Activated CD4-positive, alpha-beta T cell treated with anti-CD3 and anti-CD28 coated beads for 24 hours (primary cell): ENCODE results near the gene ANKRD52.
"Not testable (repeated sequence)": the region's sequence is repeated elsewhere in the genome, so short reads cannot be mapped to it uniquely, and the experiment has no call there.

Experiments
- DNase-seq, 2 donors: peaks; one replicate each; pipeline ENCODE4 v3.0.0-alpha.2; 2020; ENCODE audit warnings: low read depth in 2 of 2

Gene ANKRD52

GRCh38 chr12:56208006-56208405, 50.2 kb downstream of the ANKRD52 start:
- no peak for DNase-seq

DNA sequence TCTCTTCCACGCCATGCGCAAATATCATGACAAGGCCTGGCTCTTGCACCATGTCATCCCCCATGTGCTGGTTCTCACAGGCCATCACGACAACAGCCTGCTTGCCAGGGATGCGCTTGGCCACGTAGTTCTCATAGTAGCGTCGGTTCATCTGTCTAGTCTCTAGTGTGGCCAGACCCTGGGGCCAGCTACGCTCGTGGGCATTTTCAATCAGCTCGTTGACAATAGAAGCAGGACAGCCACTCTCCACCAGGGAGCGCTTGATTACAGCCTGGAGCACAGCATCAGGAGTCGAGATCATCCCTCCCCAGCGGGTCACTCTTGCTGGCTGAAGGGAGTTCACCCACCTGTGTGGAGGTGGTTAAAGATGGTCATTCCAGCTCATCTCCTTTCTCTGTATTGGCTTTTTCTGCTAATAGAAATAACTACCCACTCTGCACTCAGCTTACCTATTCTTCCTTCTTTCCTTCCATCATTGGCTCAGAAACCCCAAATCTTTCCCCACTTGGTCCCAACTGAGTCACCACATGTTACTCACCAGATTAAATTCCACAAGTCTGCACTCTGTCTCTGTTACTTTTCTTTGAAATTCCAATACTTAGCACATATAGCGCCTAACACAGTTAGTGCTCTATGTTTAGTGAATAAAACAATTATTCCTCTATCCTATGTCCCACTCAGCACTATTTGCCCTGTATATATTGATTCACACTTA, 51.6 kb downstream of the ANKRD52 start:
- DNase-seq = no peak

- DNase-seq = no peak
Measured at GRCh38 chr12:56205445-56205844, 52.7 kb downstream of the ANKRD52 start.

- DNase-seq = no peak
Measured at GRCh38 chr12:56204275-56204674, 53.9 kb downstream of the ANKRD52 start.

- no peak for DNase-seq
Measured at GRCh38 chr12:56202838-56203237, 55.3 kb downstream of the ANKRD52 start.

- no peak for DNase-seq
Measured at GRCh38 chr12:56202366-56202765, 55.8 kb downstream of the ANKRD52 start.

DNA sequence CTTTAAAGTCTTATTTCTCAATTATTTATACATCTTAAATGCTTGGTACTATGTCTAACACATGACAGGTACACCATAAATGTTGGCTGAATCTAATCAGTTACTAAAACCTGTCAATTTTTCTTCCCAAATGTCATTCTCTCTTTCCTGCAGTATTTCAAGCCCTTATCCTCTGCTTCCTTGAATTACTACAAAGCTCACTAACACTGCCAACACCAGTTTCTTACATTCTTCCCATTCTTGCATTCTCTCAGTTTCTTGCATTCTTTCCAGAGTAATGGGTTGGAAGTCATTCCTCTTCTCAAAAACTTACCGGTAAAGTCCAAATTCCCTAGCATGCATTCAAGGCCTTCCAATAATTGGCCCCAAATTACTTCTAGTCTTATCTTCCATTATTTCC, 59.3 kb downstream of the ANKRD52 start:
- DNase-seq = no peak

GRCh38 chr12:56197921-56198635, 60.1 kb downstream of the ANKRD52 start:
- DNase-seq = no peak

DNA sequence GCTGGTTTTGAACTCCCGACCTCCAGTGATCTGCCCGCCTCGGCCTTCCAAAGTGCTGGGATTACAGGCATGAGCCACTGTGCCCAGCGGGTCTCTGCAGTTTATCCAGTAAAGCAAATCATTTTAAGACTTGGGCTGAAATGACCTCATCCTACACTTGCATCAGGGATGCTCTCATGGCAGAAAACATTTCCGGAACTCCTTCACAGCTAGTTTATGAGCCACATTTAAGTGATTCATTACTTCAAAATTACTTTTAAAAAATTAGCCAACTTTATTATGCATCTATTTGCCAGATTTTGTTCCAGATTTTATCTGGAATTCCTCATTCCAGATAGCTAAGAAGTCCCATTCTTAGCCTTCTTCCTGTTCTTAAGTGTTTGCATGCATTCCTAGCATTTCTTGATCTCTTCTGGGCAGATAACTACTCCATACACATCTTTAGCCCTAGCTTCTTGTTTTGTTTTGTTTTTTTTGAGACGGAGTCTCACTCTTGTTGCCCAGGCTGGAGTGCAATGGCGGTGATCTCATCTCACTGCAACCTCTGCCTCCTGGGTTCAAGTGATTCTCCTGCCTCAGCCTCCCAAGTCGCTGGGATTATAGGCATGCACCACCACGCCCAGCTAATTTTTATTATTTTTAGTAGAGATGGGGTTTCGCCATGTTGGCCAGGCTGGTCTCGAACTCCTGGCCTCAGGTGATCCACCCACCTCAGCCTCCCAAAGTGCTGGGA, 61.2 kb downstream of the ANKRD52 start:
- not testable (repeated sequence) for DNase-seq

DNA sequence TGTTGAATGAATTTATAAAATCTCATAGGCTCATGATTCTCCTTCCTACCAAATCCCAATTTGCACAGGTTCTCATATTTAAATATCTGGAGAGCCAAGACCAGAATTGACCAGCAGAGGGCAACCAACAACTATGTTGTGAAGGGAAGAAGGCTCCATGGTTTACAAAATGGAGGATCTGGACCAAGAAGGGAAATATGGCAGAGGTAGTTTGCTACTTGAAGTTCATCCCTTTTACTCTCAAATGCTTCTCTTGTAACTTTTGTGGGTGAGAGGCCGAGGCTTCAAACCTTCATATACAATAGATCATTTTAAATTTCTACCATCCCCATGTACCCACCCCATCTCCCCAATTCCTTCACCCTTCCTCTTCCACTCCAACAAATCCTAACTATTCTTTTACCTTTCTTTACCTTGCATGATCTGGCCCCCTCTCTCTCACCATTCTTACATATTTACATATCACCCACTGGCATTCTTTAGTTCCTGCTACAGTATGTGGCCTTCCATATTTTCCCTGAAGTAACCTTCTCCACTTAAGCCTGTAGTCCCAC, 65.1 kb downstream of the ANKRD52 start:
- DNase-seq = peak; percentile 62 to 74

DNA sequence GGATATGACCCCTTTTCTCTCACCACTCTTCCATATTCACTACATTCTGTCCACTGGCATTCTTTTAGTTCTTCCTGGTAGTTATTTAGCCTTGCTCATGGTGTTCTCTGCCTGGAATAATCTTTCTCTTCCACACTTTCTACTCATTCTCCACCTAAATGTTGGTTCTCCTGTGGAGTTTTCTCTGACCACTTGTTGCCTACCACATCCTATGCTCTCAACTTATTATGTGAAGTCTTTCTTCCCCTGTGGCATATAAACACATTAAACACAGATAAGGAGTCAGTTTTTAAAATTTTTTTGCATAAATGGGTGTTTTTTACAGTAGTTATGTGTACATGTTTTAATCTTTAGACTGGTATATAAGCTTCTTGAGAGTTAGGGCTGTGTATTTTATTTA, 65.6 kb downstream of the ANKRD52 start:
- no peak for DNase-seq

DNA sequence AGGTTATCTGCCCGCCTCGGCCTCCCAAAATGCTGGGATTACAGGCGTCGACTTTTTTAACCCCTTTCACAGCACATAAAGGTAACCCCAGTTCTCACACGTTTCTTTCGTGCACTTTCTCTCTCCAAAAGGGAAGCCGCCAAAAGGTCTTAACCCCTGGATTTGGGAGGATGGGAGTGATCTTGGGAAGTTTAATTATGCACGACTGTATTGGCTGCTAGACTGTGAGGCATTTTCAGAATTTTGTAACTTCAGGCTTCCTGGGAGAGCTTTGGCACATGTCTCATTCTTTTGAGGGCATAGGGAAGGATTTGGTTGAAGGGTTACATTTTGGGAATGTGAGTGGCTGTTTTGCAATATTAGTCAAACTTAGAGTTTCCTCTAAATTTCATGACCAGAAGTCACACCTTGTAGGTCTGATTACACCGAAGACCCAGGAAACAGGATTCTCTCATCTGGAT, 67.5 kb downstream of the ANKRD52 start:
- DNase-seq = no peak

DNA sequence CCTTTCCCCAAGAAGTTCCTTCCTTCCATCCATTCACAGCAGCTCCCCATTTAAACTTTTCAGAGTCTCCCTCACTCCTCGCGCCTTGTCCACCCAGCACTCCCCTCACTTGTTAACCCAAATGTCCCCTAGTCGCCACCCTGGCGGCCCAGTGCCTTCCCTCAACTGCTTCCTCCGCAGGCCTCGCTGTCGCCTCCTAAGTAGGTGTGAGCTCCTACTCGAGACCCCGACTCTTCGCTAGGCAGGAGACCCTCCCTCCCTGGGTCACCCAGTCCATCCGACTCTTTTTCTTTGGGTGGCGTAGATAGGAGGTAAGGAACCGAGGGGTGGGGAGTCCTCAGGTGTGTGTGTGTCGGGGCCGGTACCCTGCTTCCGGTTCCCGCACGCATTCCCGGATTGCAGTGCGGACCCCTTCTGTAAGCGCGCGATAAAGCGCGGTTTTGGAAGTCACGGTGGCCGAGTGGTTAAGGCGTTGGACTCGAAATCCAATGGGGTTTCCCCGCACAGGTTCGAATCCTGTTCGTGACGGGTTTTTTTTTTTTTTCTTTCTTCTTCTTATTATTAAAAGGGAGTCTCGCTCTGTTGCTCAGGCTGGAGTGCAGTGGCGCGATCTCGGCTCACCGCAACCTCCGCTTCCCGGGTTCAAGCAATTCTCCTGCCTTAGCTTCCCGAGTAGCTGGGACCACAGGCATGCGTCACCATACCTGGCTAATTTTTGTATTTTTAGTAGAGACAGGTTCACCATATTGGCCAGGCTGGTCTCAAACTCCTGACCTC, 68.1 kb downstream of the ANKRD52 start:
- DNase-seq = peak; percentile 87

DNA sequence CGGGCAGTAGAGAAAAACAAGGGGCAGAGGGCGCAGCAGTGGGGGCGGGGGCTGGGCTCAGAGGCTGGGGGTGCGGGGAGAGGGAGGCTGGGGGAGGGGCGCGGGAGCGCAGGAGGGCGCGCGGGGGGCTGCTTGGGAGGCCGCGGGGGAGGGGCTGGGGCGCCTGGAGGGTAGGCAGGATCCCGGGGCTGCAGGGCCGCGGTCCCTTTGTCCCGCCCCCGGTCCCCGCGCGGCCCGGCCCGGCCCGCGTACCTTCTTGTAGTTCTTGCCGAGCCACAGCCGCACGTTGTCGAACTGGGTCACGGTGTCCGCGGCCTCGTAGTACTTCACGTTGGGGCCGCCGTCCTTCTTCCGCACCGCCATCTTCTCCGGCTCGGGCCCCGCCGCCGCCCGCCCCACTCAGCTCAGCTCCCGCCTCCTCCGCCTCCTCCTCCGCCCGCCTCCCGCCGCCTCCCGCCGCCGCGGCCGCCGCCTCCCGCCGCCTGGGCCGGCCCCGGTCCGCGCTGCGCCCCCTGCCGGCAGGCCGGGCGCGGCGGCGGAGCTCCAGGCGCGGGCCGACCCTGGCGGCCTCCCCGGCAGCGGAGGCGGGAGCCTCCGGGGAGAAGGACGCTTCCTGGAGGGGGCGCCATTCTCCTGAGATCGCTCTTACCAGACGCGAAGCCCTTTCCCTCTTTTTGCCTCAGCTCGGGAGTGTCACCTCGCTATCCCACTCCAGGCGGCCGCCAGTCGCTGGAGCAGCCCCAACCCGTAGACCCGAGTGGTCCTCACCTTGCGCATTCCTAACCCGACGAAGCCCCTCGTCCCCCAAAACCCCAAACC, 68.9 kb downstream of the ANKRD52 start, which contains the start of gene SMARCC2:
Gene SMARCC2, minus strand, starts transcription at position 385 of the 819 bp plus-strand sequence. Its CDS starts 22 bp downstream, at position 363.
- DNase-seq = peak; percentile 78 to 80

DNA sequence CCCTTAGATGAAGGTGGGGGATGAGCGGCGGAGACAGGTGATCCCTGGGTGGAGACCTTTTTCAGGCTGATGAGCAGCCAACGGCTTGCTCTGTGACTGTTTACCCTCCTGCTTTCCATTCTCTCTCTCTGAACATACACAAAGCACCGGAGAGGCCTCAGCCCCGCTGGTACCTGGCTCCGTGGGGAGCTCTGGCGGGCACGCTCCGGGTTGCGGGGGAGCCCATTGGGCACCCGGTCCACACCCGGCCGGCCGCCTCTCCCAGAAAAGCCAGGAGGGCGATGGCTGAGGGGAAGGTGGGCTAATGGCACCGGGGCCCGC, 69.4 kb downstream of the ANKRD52 start:
- no peak for DNase-seq

DNA sequence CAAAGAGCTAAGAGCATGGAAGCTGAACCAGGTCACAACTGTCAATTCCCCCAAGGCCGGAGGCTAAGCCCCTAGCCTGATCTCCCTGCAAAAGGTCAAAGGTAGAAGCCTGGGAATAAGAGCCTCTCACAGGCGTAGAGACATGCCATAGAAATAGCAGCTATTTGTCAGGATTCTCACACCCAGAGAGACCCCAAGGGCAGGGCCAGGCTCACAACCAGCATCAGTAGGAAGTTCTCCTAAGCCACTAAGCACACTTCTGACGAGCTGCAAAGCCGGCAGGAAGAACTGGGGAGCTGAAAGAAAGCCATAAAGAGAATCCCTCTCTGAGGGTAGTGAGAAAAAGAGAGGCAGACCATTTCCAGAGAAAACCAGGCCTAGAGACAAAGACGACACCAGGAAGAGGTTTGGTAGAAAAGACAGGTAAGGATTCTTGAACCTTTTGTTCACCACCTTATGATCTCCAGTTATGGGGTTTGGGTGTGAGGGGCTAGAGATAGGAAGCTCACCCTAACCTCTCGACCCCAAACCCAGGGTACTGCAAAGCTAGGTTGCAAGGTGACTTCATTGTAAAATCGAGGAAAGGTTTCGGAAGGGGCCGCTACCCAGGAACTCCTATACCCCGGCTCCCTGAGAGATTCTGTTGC, 69.9 kb downstream of the ANKRD52 start:
- DNase-seq = no peak
